ENCODE data around the gene NAT16.

- TF ChIP-seq POLR2A (IDR thresholded peaks at IDR 0.05; ENCODE audit: low read depth, low read length) (no peak), POLR2AphosphoS5 (IDR thresholded peaks at IDR 0.05; ENCODE audit: low read depth, low read length) (no peak), TAF1 (IDR thresholded peaks at IDR 0.05; ENCODE audit: low read depth, low read length) (no peak), PAX5 (IDR thresholded peaks at IDR 0.05; ENCODE audit: insufficient read depth, low read length, severe bottlenecking) (no peak), POU2F2 (IDR thresholded peaks at IDR 0.05; ENCODE audit: low read depth, low read length) (no peak)
These were observed 380 bp downstream of the NAT16 start for GRCh38 chr7:101179713-101180112.
